ENCODE data around the gene ZNF44. TPM values are rescaled to one million over a fixed set of nuclear protein-coding genes. Genes with fewer than 3 reads are reported as not detected.

ZNF44 gene
- total and polyA plus RNA-seq, 2 of the 13 experiments (the other 11 are each of a cell fraction or from before 2014, with no cell fraction given) = 6.9 to 15.7 TPM

GRCh38 chr19:12333162-12334159 lies 38.8 kb upstream of the ZNF44 start, which contains the start of gene ZNF563 (continued):
- TF ChIP-seq ZBTB49 (CRISPR knock-in tag; IDR thresholded peaks at IDR 0.05; ENCODE audit: borderline replicate concordance) (no peak), THRA (CRISPR knock-in tag; IDR thresholded peaks at IDR 0.05; ENCODE audit: borderline replicate concordance) (peak; percentile 42; the same call in 1 of the 2 replicates), ARNT2 (CRISPR knock-in tag; IDR thresholded peaks at IDR 0.05; ENCODE audit: low read depth) (peak; percentile 88), TCF7L2 (IDR thresholded peaks at IDR 0.05; ENCODE audit: low read depth, low read length) (no peak), FOXP4 (CRISPR knock-in tag; IDR thresholded peaks at IDR 0.05) (peak; percentile 10; the same call in 1 of the 2 replicates), KMT2A (CRISPR knock-in tag; IDR thresholded peaks at IDR 0.05) (peak; percentile 92), SMAD3 (CRISPR knock-in tag; IDR thresholded peaks at IDR 0.05) (0 out of 2 replicates have a peak, but pooled peaks have one; percentile 55), ZNF446 (CRISPR knock-in tag; IDR thresholded peaks at IDR 0.05) (no peak), ZNF674 (CRISPR knock-in tag; IDR thresholded peaks at IDR 0.05; ENCODE audit: low read depth) (no peak; the same call in 1 of the 2 replicates), ESRRA (CRISPR knock-in tag; IDR thresholded peaks at IDR 0.05; ENCODE audit: low read depth) (no peak; the same call in 1 of the 2 replicates), MED1 (CRISPR knock-in tag; IDR thresholded peaks at IDR 0.05) (no peak; the same call in none of the 2 replicates), HMG20A (CRISPR knock-in tag; IDR thresholded peaks at IDR 0.05; ENCODE audit: borderline replicate concordance) (no peak), MIXL1 (CRISPR knock-in tag; IDR thresholded peaks at IDR 0.05) (peak; percentile 46; the same call in 1 of the 2 replicates), ZSCAN31 (CRISPR knock-in tag; IDR thresholded peaks at IDR 0.05; ENCODE audit: low read depth) (peak; percentile 88), MEIS1 (CRISPR knock-in tag; IDR thresholded peaks at IDR 0.05; ENCODE audit: borderline replicate concordance) (peak; percentile 98), CHD4 (IDR thresholded peaks at IDR 0.05; ENCODE audit: borderline replicate concordance, low read length) (no peak), ARNT (IDR thresholded peaks at IDR 0.05) (no peak)
- TF ChIP-seq, protein P1, sequence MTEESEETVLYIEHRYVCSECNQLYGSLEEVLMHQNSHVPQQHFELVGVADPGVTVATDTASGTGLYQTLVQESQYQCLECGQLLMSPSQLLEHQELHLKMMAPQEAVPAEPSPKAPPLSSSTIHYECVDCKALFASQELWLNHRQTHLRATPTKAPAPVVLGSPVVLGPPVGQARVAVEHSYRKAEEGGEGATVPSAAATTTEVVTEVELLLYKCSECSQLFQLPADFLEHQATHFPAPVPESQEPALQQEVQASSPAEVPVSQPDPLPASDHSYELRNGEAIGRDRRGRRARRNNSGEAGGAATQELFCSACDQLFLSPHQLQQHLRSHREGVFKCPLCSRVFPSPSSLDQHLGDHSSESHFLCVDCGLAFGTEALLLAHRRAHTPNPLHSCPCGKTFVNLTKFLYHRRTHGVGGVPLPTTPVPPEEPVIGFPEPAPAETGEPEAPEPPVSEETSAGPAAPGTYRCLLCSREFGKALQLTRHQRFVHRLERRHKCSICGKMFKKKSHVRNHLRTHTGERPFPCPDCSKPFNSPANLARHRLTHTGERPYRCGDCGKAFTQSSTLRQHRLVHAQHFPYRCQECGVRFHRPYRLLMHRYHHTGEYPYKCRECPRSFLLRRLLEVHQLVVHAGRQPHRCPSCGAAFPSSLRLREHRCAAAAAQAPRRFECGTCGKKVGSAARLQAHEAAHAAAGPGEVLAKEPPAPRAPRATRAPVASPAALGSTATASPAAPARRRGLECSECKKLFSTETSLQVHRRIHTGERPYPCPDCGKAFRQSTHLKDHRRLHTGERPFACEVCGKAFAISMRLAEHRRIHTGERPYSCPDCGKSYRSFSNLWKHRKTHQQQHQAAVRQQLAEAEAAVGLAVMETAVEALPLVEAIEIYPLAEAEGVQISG (CRISPR knock-in tag; IDR thresholded peaks at IDR 0.05) = peak; percentile 66; the same call in 1 of the 2 replicates

Measured in HepG2 (cell line).